Measurements from ENCODE around the gene MS4A1. TPM values are rescaled to one million over a fixed set of nuclear protein-coding genes. Genes with fewer than 3 reads are reported as not detected.

MS4A1 gene
- total and polyA plus RNA-seq, 2 of the 4 experiments (the other 2 are of a cell fraction), result not detected

DNA sequence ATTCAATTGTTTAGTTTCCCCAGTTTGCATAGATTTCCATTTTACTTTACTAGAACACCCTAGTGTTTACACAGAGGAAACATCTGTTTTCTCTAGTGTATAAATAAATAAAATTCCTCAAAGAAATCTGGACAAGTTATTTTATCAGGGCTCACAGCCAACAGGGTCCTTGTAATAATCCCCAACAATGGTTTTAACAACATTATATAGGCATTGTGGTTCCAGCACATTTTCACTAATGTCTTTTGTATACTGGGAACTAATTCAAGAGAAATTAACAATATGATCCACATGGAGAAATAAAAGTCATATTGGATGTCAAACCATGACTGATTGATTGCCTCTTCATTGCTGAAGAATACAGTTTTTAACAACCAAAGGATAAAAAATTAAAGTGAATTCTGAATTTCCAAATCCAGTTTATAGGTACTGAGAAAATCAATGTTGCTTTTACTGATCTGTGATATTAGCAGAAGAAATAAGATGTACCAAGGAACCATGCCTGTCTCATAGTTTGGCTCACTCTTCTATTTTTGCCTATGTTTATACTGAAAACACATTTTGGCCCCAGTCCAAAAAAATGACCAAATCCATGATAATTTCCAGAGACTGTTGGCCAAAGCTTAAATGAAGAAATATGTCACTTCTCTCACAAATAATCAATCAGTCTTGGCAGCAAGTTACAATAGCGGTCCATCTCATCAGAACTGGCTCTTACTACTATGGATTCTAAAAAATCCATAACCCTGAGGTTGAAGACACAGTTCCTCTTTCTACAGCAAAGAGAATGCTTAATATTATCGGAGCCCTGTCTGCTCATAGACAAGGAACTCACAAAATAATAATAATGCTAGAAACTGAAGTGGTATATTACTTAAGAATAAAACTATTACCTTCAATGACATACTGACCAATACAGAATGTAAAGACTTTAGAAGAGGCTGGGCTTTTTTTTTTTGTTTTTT, 58.1 kb downstream of the MS4A1 start (continued):
- no peak for TF ChIP-seq BHLHE40 (IDR thresholded peaks at IDR 0.05; ENCODE audit: low read depth, low read length)

DNA sequence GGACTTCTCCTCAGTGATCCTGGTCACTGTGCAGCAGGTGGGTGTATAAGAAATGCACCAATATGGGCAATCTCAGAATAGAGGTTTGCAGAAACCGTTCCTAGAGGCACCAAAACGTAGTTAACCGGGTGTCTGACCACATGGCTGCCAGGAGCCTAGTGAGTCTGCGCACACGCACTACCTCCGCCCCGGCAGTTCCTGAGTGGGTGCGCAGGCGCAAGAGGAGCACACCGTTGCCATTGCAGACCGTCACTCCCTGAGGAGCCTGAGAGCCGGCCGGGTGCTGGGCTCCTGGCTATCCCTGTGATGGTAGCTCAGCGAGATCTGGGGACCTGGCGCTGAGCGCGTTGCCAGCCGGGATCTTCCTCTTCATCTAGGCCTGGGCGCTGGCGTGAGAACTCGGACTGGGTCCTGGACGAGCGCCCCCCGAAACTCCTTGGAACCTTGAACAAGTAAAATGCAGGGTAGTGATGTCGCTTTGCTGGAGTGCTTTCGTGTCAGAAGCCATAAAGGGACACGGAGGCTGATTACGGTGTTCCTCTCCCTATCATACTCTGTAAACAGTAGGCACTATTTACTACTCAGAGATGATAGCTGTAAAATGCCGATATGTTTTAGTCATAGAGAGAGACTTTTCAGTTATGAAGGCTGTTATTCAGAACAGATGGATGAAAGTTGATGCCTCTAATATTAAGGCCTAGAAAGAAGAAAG, 59.7 kb downstream of the MS4A1 start, which contains the start of gene MS4A13:
Gene MS4A13 (plus strand): TSS at position 249 of the 712 bp plus-strand sequence. CDS start 2,692 bp downstream, outside the sequence.
- H4K5ac ChIP-seq (ENCODE audit: low read depth, low read length), result no peak within 1 kb of the TSS
- no peaks in the 10 kb centered on the region for H3K27me3 ChIP-seq (ENCODE audit: control insufficient read depth, insufficient read depth, low read length)
- no peak within 1 kb of the TSS for H2BK20ac ChIP-seq (ENCODE audit: low read depth, low read length)
- H2BK120ac ChIP-seq (ENCODE audit: low read depth, low read length), result no peak within 1 kb of the TSS
- H3K79me1 ChIP-seq (ENCODE audit: low read depth in 1 of 2, low read length in 2 of 2), result no peaks in the 10 kb centered on the region
- ATAC-seq (ENCODE audit: low read depth) (no peak), DNase-seq (no peak)
- no peak within 1 kb of the TSS for H3K4me2 ChIP-seq (ENCODE audit: low read depth, low read length)
- H3K23ac ChIP-seq (ENCODE audit: low read depth, low read length), result no peak within 1 kb of the TSS
- H3K36me3 ChIP-seq (ENCODE audit: control insufficient read depth, insufficient read depth, low read length), result no peaks in the 10 kb centered on the region
- no peak within 1 kb of the TSS for H3K4me3 ChIP-seq (ENCODE audit: insufficient read depth, low read depth, low read length)
- no peak within 1 kb of the TSS for H3K14ac ChIP-seq (replicated peaks; ENCODE audit: low read depth, low read length)
- intact Hi-C loops (cut with micrococcal nuclease) (no loop called here), in situ Hi-C loops (cut with MboI; ENCODE audit: low sequenced_read_pairs) (no loop called here), dilution Hi-C loops (cut with HindIII; ENCODE audit: low sequenced_read_pairs, unreplicated experiment) (no loop called here)
- H4K8ac ChIP-seq (ENCODE audit: low read depth in 2 of 2, low read length in 2 of 2), result no peak within 1 kb of the TSS
- peaks cover 3% of the 10 kb centered on the region; the same call in 1 of the 2 replicates for H3K9me3 ChIP-seq (ENCODE audit: control insufficient read depth, insufficient read depth, low read length)
- no peaks in the 10 kb centered on the region for H3K4me1 ChIP-seq (ENCODE audit: control insufficient read depth, insufficient read depth, low read length)
- H3K18ac ChIP-seq (ENCODE audit: low read depth, low read length), result no peak within 1 kb of the TSS
- H4K91ac ChIP-seq (ENCODE audit: insufficient read depth, low read depth, low read length), result no peak within 1 kb of the TSS
- H2BK15ac ChIP-seq (ENCODE audit: low read depth, low read length), result no peak within 1 kb of the TSS
- no peak within 1 kb of the TSS for H2BK5ac ChIP-seq (ENCODE audit: low read depth, low read length, poor library complexity, severe bottlenecking)
- no peak within 1 kb of the TSS for H3K4ac ChIP-seq (ENCODE audit: low read depth, low read length)
- H3K9me1 ChIP-seq (ENCODE audit: insufficient read depth, low read length), result no peaks in the 10 kb centered on the region
- no peaks in the 10 kb centered on the region for H4K20me1 ChIP-seq (ENCODE audit: insufficient read depth, low read length)
- H3K56ac ChIP-seq (ENCODE audit: extremely low read depth, insufficient read depth, low read length), result no peak within 1 kb of the TSS
- H2AK9ac ChIP-seq (replicated peaks; ENCODE audit: low read depth, low read length, poor library complexity), result no peak within 1 kb of the TSS
- 74% methylated on average over 7 of the region's 29 CpGs; no CpG with 5 or more reads in 1 of the 2 experiments for WGBS, 2 experiments (ENCODE audit: extremely low coverage in 2 of 2, insufficient read length in 1 of 2)
- POLR2A ChIA-PET (ENCODE audit: unreplicated experiment), result no interaction called here
- H2AFZ ChIP-seq (replicated peaks; ENCODE audit: low read length, poor library complexity), result no peak within 1 kb of the TSS
- CTCF ChIA-PET, result no interaction called here
- no peak within 1 kb of the TSS for H3K9ac ChIP-seq (ENCODE audit: low read depth, low read length)
- BruUV-seq (replicated peaks), result no TSS peak
- H3K27ac ChIP-seq (ENCODE audit: insufficient read depth, low read length), result no peak within 1 kb of the TSS
- no peak within 1 kb of the TSS for H2AK5ac ChIP-seq (ENCODE audit: low read depth, low read length)
- TF ChIP-seq POLR2A (IDR thresholded peaks at IDR 0.05; ENCODE audit: low read depth, low read length) (no peak), MXI1 (IDR thresholded peaks at IDR 0.05; ENCODE audit: borderline replicate concordance, low read depth, low read length) (no peak), FOS (IDR thresholded peaks at IDR 0.05; ENCODE audit: low read depth, low read length) (no peak), CHD1 (IDR thresholded peaks at IDR 0.05; ENCODE audit: low read depth, low read length) (no peak), CEBPB (IDR thresholded peaks at IDR 0.05; ENCODE audit: low read depth, low read length) (no peak), BHLHE40 (IDR thresholded peaks at IDR 0.05; ENCODE audit: low read depth, low read length) (no peak), RAD21 (IDR thresholded peaks at IDR 0.05; ENCODE audit: low read length) (no peak), RCOR1 (IDR thresholded peaks at IDR 0.05; ENCODE audit: insufficient replicate concordance, low read length) (no peak), RFX5 (IDR thresholded peaks at IDR 0.05; ENCODE audit: low read depth, low read length) (no peak), SMC3 (IDR thresholded peaks at IDR 0.05; ENCODE audit: low read depth, low read length) (no peak)
- TF ChIP-seq, protein P1, sequence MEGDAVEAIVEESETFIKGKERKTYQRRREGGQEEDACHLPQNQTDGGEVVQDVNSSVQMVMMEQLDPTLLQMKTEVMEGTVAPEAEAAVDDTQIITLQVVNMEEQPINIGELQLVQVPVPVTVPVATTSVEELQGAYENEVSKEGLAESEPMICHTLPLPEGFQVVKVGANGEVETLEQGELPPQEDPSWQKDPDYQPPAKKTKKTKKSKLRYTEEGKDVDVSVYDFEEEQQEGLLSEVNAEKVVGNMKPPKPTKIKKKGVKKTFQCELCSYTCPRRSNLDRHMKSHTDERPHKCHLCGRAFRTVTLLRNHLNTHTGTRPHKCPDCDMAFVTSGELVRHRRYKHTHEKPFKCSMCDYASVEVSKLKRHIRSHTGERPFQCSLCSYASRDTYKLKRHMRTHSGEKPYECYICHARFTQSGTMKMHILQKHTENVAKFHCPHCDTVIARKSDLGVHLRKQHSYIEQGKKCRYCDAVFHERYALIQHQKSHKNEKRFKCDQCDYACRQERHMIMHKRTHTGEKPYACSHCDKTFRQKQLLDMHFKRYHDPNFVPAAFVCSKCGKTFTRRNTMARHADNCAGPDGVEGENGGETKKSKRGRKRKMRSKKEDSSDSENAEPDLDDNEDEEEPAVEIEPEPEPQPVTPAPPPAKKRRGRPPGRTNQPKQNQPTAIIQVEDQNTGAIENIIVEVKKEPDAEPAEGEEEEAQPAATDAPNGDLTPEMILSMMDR (conservative IDR thresholded peaks at IDR 0.05; ENCODE audit: low read depth, low read length), result no peak
- TF ChIP-seq, protein P2, sequence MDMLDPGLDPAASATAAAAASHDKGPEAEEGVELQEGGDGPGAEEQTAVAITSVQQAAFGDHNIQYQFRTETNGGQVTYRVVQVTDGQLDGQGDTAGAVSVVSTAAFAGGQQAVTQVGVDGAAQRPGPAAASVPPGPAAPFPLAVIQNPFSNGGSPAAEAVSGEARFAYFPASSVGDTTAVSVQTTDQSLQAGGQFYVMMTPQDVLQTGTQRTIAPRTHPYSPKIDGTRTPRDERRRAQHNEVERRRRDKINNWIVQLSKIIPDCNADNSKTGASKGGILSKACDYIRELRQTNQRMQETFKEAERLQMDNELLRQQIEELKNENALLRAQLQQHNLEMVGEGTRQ (IDR thresholded peaks at IDR 0.05; ENCODE audit: low read depth, low read length), result no peak
